Activated T-cell treated with anti-CD3 and anti-CD28 coated beads, Interleukin-2, amount 50 U/mL, for 4 hours (primary cell): Measurements from ENCODE around the gene RNF144A. TPM values are rescaled to one million over a fixed set of nuclear protein-coding genes. Genes with fewer than 3 reads are reported as not detected.
A peak's percentile ranks its signal among the peaks of the same experiment; 100 is the strongest.
"Not testable (repeated sequence)": the region's sequence is repeated elsewhere in the genome, so short reads cannot be mapped to it uniquely, and the experiment has no call there.

Experiments
- ATAC-seq, 2 donors: fragments of 200-7000 bp; cut with Tn5 transposase; one replicate each; pipeline ENCODE4 v1.10.0; 2021
- DNase-seq: peaks from one replicate; pipeline ENCODE4 v3.0.0-alpha.2; 2020
- H3K27me3 Mint-ChIP-seq: one replicate; pipeline ENCODE4 v1.8.0; 2021; ENCODE audit warnings: low read depth, mixed read lengths
- H3K36me3 Mint-ChIP-seq: one replicate; pipeline ENCODE4 v1.8.0; 2022; ENCODE audit warnings: mixed read lengths; ENCODE audit not compliant: insufficient read depth
- H3K4me1 Mint-ChIP-seq: one replicate; pipeline ENCODE4 v1.8.0; 2021; ENCODE audit warnings: low read depth, mixed read lengths
- H3K4me3 Mint-ChIP-seq: one replicate; pipeline ENCODE4 v1.8.0; 2021; ENCODE audit warnings: mild to moderate bottlenecking, moderate library complexity, mixed read lengths
- H3K9me3 Mint-ChIP-seq: one replicate; pipeline ENCODE4 v1.8.0; 2021; ENCODE audit warnings: mixed read lengths
- total RNA-seq, 3 donors: library from RNA; stranded (reverse); gene quantifications; one replicate each; pipeline ENCODE4 v1.2.1, GENCODE V29; 2021

RNF144A gene
- total RNA-seq, 3 donors from 2014 or later, result 13.7 to 25.6 (median 18.9) TPM

DNA sequence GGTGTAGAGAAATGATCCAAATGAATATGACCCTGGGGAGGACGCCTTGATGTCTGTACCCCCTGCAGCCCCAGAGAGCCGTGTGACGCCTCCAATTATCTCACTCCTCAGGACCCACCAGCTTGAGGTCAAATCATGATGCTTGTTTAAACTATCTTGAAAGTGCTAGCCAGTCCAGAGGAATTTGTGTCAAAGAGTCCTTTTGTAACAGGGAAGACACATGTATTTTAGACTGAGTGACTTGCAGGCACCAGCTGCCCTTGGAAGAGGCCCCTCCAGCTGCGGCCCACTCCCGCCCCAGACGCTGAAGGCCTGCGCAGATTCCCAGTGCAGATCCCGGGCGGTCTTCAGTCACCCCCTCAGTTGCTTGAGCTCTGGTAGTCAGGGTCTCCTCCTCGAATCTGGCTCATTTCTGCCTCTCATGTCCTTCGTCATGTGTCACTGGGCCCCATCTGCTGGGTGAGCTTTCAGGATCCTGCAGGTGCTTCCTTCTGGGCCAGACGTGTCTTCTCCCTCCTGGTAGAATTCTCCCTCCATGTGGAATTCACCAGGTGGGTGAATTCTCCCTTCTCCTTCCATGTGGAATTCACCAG, 77.4 kb downstream of the RNF144A start:
- Mint-ChIP-seq H3K4me1 (peaks cover 12% of the 10 kb centered on the region), H3K36me3 (peaks cover 39% of the 10 kb centered on the region), H3K27me3 (no peaks in the 10 kb centered on the region), H3K9me3 (peaks cover 6% of the 10 kb centered on the region), H3K4me3 (no peak overlapping the region)
- DNase-seq (no peak), ATAC-seq (no peak)

- Mint-ChIP-seq H3K4me3 (no peak overlapping the region), H3K27me3 (no peaks in the 10 kb centered on the region), H3K36me3 (peaks cover 32% of the 10 kb centered on the region), H3K9me3 (peaks cover 5% of the 10 kb centered on the region), H3K4me1 (peaks cover 16% of the 10 kb centered on the region)
- ATAC-seq, result no peak
- no peak for DNase-seq
Measured at GRCh38 chr2:6995391-6996097, 78.3 kb downstream of the RNF144A start.

GRCh38 chr2:6999211-6999877, 82.1 kb downstream of the RNF144A start:
- ATAC-seq, result no peak
- no peak overlapping the region for H3K4me3 Mint-ChIP-seq
- H3K9me3 Mint-ChIP-seq, result no peaks in the 10 kb centered on the region
- peaks cover 19% of the 10 kb centered on the region for H3K36me3 Mint-ChIP-seq
- peaks cover 16% of the 10 kb centered on the region for H3K4me1 Mint-ChIP-seq
- H3K27me3 Mint-ChIP-seq, result no peaks in the 10 kb centered on the region
- no peak for DNase-seq

GRCh38 chr2:7001395-7001794, 84.2 kb downstream of the RNF144A start:
- not testable (repeated sequence) for H3K4me3 Mint-ChIP-seq, ATAC-seq, H3K27me3 Mint-ChIP-seq, DNase-seq, H3K9me3 Mint-ChIP-seq
- peaks cover 22% of the 10 kb centered on the region for H3K36me3 Mint-ChIP-seq
- H3K4me1 Mint-ChIP-seq, result peaks cover 19% of the 10 kb centered on the region

GRCh38 chr2:7003895-7004294, 86.7 kb downstream of the RNF144A start:
- Mint-ChIP-seq H3K9me3 (no peaks in the 10 kb centered on the region), H3K4me3 (no peak overlapping the region), H3K36me3 (peaks cover 14% of the 10 kb centered on the region), H3K27me3 (no peaks in the 10 kb centered on the region), H3K4me1 (peaks cover 22% of the 10 kb centered on the region)
- ATAC-seq (no peak), DNase-seq (no peak)

DNA sequence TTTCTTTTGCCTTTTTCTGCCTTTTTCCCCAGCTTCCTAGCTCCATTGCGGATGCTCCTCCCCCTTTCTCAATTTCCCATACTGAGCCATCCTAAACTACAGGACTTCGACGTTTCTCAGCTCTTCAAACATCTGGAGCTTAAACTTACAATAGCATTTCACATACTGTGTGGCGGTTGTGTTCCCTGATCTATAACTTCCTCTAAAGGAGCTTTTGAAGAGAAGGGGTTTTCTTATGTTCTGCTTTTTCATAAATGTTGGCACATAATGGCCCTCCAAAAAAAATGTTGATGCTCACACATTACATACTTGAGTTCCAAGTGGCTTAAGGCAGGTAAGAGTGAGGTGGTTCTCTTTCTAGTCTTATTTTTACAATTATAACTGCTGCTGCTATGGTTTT, 87.4 kb downstream of the RNF144A start:
- no peak for DNase-seq
- no peak for ATAC-seq
- Mint-ChIP-seq H3K36me3 (peaks cover 8% of the 10 kb centered on the region), H3K4me1 (peaks cover 16% of the 10 kb centered on the region), H3K27me3 (no peaks in the 10 kb centered on the region), H3K9me3 (no peaks in the 10 kb centered on the region), H3K4me3 (no peak overlapping the region)

- H3K4me3 Mint-ChIP-seq, result no peak overlapping the region
- no peaks in the 10 kb centered on the region for H3K9me3 Mint-ChIP-seq
- DNase-seq (no peak), ATAC-seq (no peak)
- H3K36me3 Mint-ChIP-seq, result peaks cover 8% of the 10 kb centered on the region
- peaks cover 16% of the 10 kb centered on the region for H3K4me1 Mint-ChIP-seq
- no peaks in the 10 kb centered on the region for H3K27me3 Mint-ChIP-seq
Measured at GRCh38 chr2:7007488-7007845, 90.3 kb downstream of the RNF144A start.

- Mint-ChIP-seq H3K36me3 (peaks cover 6% of the 10 kb centered on the region), H3K27me3 (no peaks in the 10 kb centered on the region), H3K9me3 (no peaks in the 10 kb centered on the region), H3K4me3 (no peak overlapping the region), H3K4me1 (peaks cover 21% of the 10 kb centered on the region)
- DNase-seq (no peak), ATAC-seq (peak in 1 of 2 donors; percentile 14)
Measured at GRCh38 chr2:7007846-7008741, 90.9 kb downstream of the RNF144A start.

- Mint-ChIP-seq H3K4me1 (peaks cover 33% of the 10 kb centered on the region), H3K27me3 (no peaks in the 10 kb centered on the region), H3K9me3 (no peaks in the 10 kb centered on the region), H3K36me3 (peaks cover 6% of the 10 kb centered on the region), H3K4me3 (no peak overlapping the region)
- ATAC-seq (no peak), DNase-seq (no peak)
Measured at GRCh38 chr2:7009207-7009911, 92.1 kb downstream of the RNF144A start.

GRCh38 chr2:7010391-7011054, 93.3 kb downstream of the RNF144A start:
- Mint-ChIP-seq H3K27me3 (no peaks in the 10 kb centered on the region), H3K4me1 (peaks cover 36% of the 10 kb centered on the region), H3K4me3 (no peak overlapping the region), H3K9me3 (no peaks in the 10 kb centered on the region), H3K36me3 (peaks cover 6% of the 10 kb centered on the region)
- ATAC-seq, result no peak
- DNase-seq, result no peak

- DNase-seq (no peak), ATAC-seq (peak; percentile 31 to 38)
- no peaks in the 10 kb centered on the region for H3K9me3 Mint-ChIP-seq
- H3K36me3 Mint-ChIP-seq, result peaks cover 6% of the 10 kb centered on the region
- H3K4me3 Mint-ChIP-seq, result no peak overlapping the region
- H3K27me3 Mint-ChIP-seq, result no peaks in the 10 kb centered on the region
- H3K4me1 Mint-ChIP-seq, result peaks cover 36% of the 10 kb centered on the region
Measured at GRCh38 chr2:7011356-7012083, 94.3 kb downstream of the RNF144A start.

- ATAC-seq (no peak), DNase-seq (no peak)
- Mint-ChIP-seq H3K27me3 (no peaks in the 10 kb centered on the region), H3K4me3 (no peak overlapping the region), H3K4me1 (peaks cover 36% of the 10 kb centered on the region), H3K9me3 (no peaks in the 10 kb centered on the region), H3K36me3 (peaks cover 6% of the 10 kb centered on the region)
Measured at GRCh38 chr2:7012141-7012764, 95.0 kb downstream of the RNF144A start.
